ENCODE data around the gene TOR4A. TPM values are rescaled to one million over a fixed set of nuclear protein-coding genes. Genes with fewer than 3 reads are reported as not detected.

Gene TOR4A
- total and polyA plus RNA-seq, 9 of the 15 experiments (the other 6 are each of a cell fraction or from before 2014, with no cell fraction given): 3.9 to 49.2 (median 8.8) TPM

- no peaks in the 10 kb centered on the region for H3K27me3 ChIP-seq (ENCODE audit: control insufficient read depth in 2 of 2, insufficient read depth in 2 of 2, low read length in 2 of 2)
- H3K4me3 ChIP-seq: no peak overlapping the region
- no TSS peak for BruUV-seq (replicated peaks)
- H3K27ac ChIP-seq (ENCODE audit: extremely low read depth, low read depth, low read length): no peak overlapping the region
- DNase-seq (ENCODE audit: extremely low read depth in 1 of 4, low spot score in 3 of 4) (peak in 1 of 4 experiments; percentile 10), ATAC-seq (no peak), FAIRE-seq (peak; percentile 37)
- 84% methylated on average over 29 of the region's 36 CpGs for WGBS (ENCODE audit: insufficient coverage, low coverage, missing lambda C conversion rate)
- no peak overlapping the region for H2AFZ ChIP-seq (ENCODE audit: low read depth, low read length)
- ChIA-PET POLR2A (interaction anchor here (0.6 to 6.5 kb wide), 8 partner anchors 9 to 484 kb away, joined by 3 to 221 read pairs (median 4); partner anchors contain the start of genes NELFB and STPG3), CTCF (ENCODE audit: low intra/inter-chr PET ratio) (no interaction called here)
- no peak overlapping the region; the same call in 1 of the 2 replicates for H3K4me2 ChIP-seq (ENCODE audit: insufficient read depth, low read length)
- no peaks in the 10 kb centered on the region for H3K9me3 ChIP-seq (replicated peaks; ENCODE audit: control insufficient read depth, insufficient read depth, low read depth, low read length)
- in situ Hi-C loops (cut with MboI) (loop anchor here (25.0 kb wide), 1 partner anchor 457 kb away; the partner anchor contains the start of genes CCDC183 and TMEM141), intact Hi-C loops (cut with micrococcal nuclease) (loop anchor here (5.0 to 10.0 kb wide), 2 partner anchors 58 to 460 kb away; partner anchors contain the start of gene NRARP)
- peaks cover 4% of the 10 kb centered on the region for H3K9me1 ChIP-seq (ENCODE audit: control insufficient read depth, insufficient read depth, low read length)
- H3K79me2 ChIP-seq (ENCODE audit: control insufficient read depth, insufficient read depth, low read length): peaks cover 38% of the 10 kb centered on the region
- H3K9ac ChIP-seq (ENCODE audit: insufficient read depth in 1 of 2, low read depth in 2 of 2, low read length in 2 of 2): peak overlapping the region; percentile 17 to 100; a peak in 3 of 4 replicates
- H4K20me1 ChIP-seq (replicated peaks; ENCODE audit: control insufficient read depth, insufficient read depth, low read length): peaks cover 30% of the 10 kb centered on the region
- H3K36me3 ChIP-seq (ENCODE audit: control insufficient read depth, insufficient read depth, low read length): peaks cover 26% of the 10 kb centered on the region
- peaks cover 18 to 70% of the 10 kb centered on the region in 2 experiments; a peak in 4 of 5 replicates for H3K4me1 ChIP-seq (replicated peaks in 1 of 2; ENCODE audit: control insufficient read depth in 2 of 2, insufficient read depth in 2 of 2, low read length in 2 of 2)
- TF ChIP-seq KDM5B (IDR thresholded peaks at IDR 0.05; ENCODE audit: insufficient replicate concordance, low read depth, low read length) (peak; percentile 79), SREBF1 (IDR thresholded peaks at IDR 0.05; ENCODE audit: borderline replicate concordance, low read depth, low read length) (no peak), MTA1 (IDR thresholded peaks at IDR 0.05; ENCODE audit: borderline replicate concordance) (no peak), ZNF311 (CRISPR knock-in tag; IDR thresholded peaks at IDR 0.05) (no peak), RBM22 (IDR thresholded peaks at IDR 0.05; ENCODE audit: low read depth, low read length, poor library complexity, severe bottlenecking) (peak; percentile 88), NCOA2 (IDR thresholded peaks at IDR 0.05; ENCODE audit: partially characterized antibody in 2 of 2) (no peak), ZNF445 (CRISPR knock-in tag; IDR thresholded peaks at IDR 0.05; ENCODE audit: low read depth) (no peak), ZBTB34 (CRISPR knock-in tag; IDR thresholded peaks at IDR 0.05) (no peak), ZBTB5 (IDR thresholded peaks at IDR 0.05) (no peak), E2F1 (CRISPR knock-in tag; IDR thresholded peaks at IDR 0.05) (peak; percentile 32; the same call in 1 of the 2 replicates), ZKSCAN8 (CRISPR knock-in tag; IDR thresholded peaks at IDR 0.05) (no peak), E2F8 (IDR thresholded peaks at IDR 0.05; ENCODE audit: low read depth, partially characterized antibody) (no peak)
These were observed 32.8 kb upstream of the TOR4A start for GRCh38 chr9:137244486-137245449.
